H1 (cell line): Measurements from ENCODE around the gene NT5DC1. TPM values are rescaled to one million over a fixed set of nuclear protein-coding genes. Genes with fewer than 3 reads are reported as not detected.

Experiments
- CTCF ChIA-PET: fragments of 300-600 bp; sonication (Branson Sonifier 250); formaldehyde crosslinking; loops from one replicate; lab custom pipeline; 2021; ENCODE audit not compliant: partially characterized antibody; lab: Charles Lee
- POLR2A ChIA-PET: fragments of 300-600 bp; sonication (Branson Sonifier 250); formaldehyde crosslinking; loops from one replicate; lab custom pipeline; 2021; ENCODE audit warnings: inconsistent platforms; ENCODE audit not compliant: partially characterized antibody; lab: Charles Lee
- DNase-seq, 2 experiments: peaks; one replicate each; pipeline versions ENCODE4 v3.0.0 to v3.0.0-alpha.2; 2010 to 2022; ENCODE audit warnings: low spot score in 2 of 2, low read depth in 1 of 2, mixed read lengths in 1 of 2
- FAIRE-seq: peaks from 2 replicates; lab custom pipeline; 2011; peaks lifted over from hg19 to GRCh38; lab: Jason Lieb, UNC
- H2AFZ ChIP-seq: 2 replicates; pipeline ENCODE4 v1.8.1; 2012; ENCODE audit warnings: low read length, inconsistent platforms
- H2AK5ac ChIP-seq: 2 replicates; pipeline ENCODE4 v1.6.1; 2013; ENCODE audit warnings: low read depth, low read length
- H2BK120ac ChIP-seq: replicated peaks from 2 replicates; pipeline ENCODE3; 2013; ENCODE audit warnings: low read depth, low read length, inconsistent platforms
- H2BK12ac ChIP-seq: 2 replicates; pipeline ENCODE4 v1.6.1; 2013; ENCODE audit warnings: low read depth, low read length
- H2BK15ac ChIP-seq: 2 replicates; pipeline ENCODE4 v1.6.1; 2013; ENCODE audit warnings: low read length
- H2BK20ac ChIP-seq: 2 replicates; pipeline ENCODE4 v1.6.1; 2013; ENCODE audit warnings: low read length
- H2BK5ac ChIP-seq: 2 replicates; pipeline ENCODE4 v1.6.1; 2013; ENCODE audit warnings: low read depth, low read length
- H3K14ac ChIP-seq: 2 replicates; pipeline ENCODE4 v1.6.1; 2013; ENCODE audit warnings: inconsistent platforms; ENCODE audit not compliant: insufficient read length
- H3K18ac ChIP-seq: 2 replicates; pipeline ENCODE4 v1.6.1; 2013; ENCODE audit warnings: low read length; ENCODE audit errors: extremely low read depth
- H3K23ac ChIP-seq: 2 replicates; pipeline ENCODE4 v1.6.1; 2013; ENCODE audit warnings: inconsistent platforms; ENCODE audit not compliant: insufficient read length
- H3K23me2 ChIP-seq: 2 replicates; pipeline ENCODE4 v1.6.1; 2013; ENCODE audit warnings: low read depth, low read length
- H3K27ac ChIP-seq: 2 replicates; pipeline ENCODE4 v1.6.1; 2011; ENCODE audit warnings: low read depth, low read length, inconsistent platforms
- H3K27me3 ChIP-seq, 4 experiments: replicated peaks in 1 of 4; 1 replicate in 1 of 4; 2 replicates in 3 of 4; pipeline versions ENCODE4 v1.6.1 to v1.8.1; 2011 to 2013; ENCODE audit warnings: low read length in 3 of 4, mild to moderate bottlenecking in 3 of 4, inconsistent platforms in 2 of 4, mixed read lengths in 2 of 4, moderate library complexity in 1 of 4; ENCODE audit not compliant: control insufficient read depth in 3 of 4, insufficient read depth in 3 of 4; ENCODE audit errors: extremely low read depth in 1 of 4
- H3K36me3 ChIP-seq, 4 experiments: 2 replicates each; pipeline versions ENCODE4 v1.6.1 to v1.8.1; 2011 to 2013; ENCODE audit warnings: mild to moderate bottlenecking in 4 of 4, low read length in 3 of 4, moderate library complexity in 2 of 4, control low read depth in 1 of 4, inconsistent platforms in 1 of 4; ENCODE audit not compliant: insufficient read depth in 4 of 4, control insufficient read depth in 2 of 4
- H3K4ac ChIP-seq: replicated peaks from 2 replicates; pipeline ENCODE3; 2013; ENCODE audit warnings: low read length, low read depth, mixed read lengths, inconsistent platforms; ENCODE audit not compliant: insufficient read length
- H3K4me1 ChIP-seq, 4 experiments: replicated peaks in 1 of 4; 1 replicate in 1 of 4; 2 replicates in 3 of 4; pipeline versions ENCODE4 v1.6.1 to v1.8.1; 2011 to 2013; ENCODE audit warnings: low read length in 3 of 4, inconsistent platforms in 2 of 4, mixed read lengths in 1 of 4; ENCODE audit not compliant: insufficient read depth in 4 of 4, control insufficient read depth in 3 of 4
- H3K4me2 ChIP-seq, 2 experiments: 2 replicates each; pipeline versions ENCODE4 v1.6.1 to v1.8.1; 2011 to 2013; ENCODE audit warnings: low read depth in 2 of 2, low read length in 2 of 2, control low read depth in 1 of 2, inconsistent platforms in 1 of 2, mild to moderate bottlenecking in 1 of 2; ENCODE audit not compliant: insufficient read depth in 1 of 2
- H3K4me3 ChIP-seq, 4 experiments: fragments of 200-600, 300-600 bp in 1 of 4; sonication (generic), shearing (Covaris generic), sonication (Bioruptor Twin) in 1 of 4; 2 replicates each; pipeline versions ENCODE4 v1.5.1 to v1.8.1; 2011 to 2016; ENCODE audit warnings: low read length in 4 of 4, low read depth in 3 of 4, control low read depth in 2 of 4, inconsistent platforms in 2 of 4, mild to moderate bottlenecking in 2 of 4, mixed read lengths in 1 of 4, moderate library complexity in 1 of 4; ENCODE audit not compliant: insufficient read depth in 2 of 4; ENCODE audit errors: extremely low read depth in 1 of 4
- H3K56ac ChIP-seq: replicated peaks from 2 replicates; pipeline ENCODE3; 2013; ENCODE audit warnings: low read depth, mild to moderate bottlenecking, mixed read lengths, low read length, inconsistent platforms; ENCODE audit not compliant: insufficient read length
- H3K79me1 ChIP-seq: 2 replicates; pipeline ENCODE4 v1.6.1; 2013; ENCODE audit warnings: low read depth, low read length, control low read depth
- H3K79me2 ChIP-seq, 2 experiments: 2 replicates each; pipeline versions ENCODE4 v1.6.1 to v1.8.1; 2012 to 2013; ENCODE audit warnings: low read length in 2 of 2, mild to moderate bottlenecking in 2 of 2, inconsistent platforms in 1 of 2; ENCODE audit not compliant: insufficient read depth in 2 of 2, control insufficient read depth in 1 of 2
- H3K9ac ChIP-seq, 4 experiments: replicated peaks in 1 of 4; 1 replicate in 1 of 4; 2 replicates in 3 of 4; pipeline versions ENCODE4 v1.6.1 to v1.8.1; 2011 to 2013; ENCODE audit warnings: low read depth in 3 of 4, low read length in 3 of 4, control low read depth in 2 of 4, mild to moderate bottlenecking in 2 of 4, moderate library complexity in 2 of 4, inconsistent platforms in 1 of 4; ENCODE audit errors: extremely low read depth in 1 of 4
- H3K9me3 ChIP-seq, 2 experiments: 2 replicates each; pipeline versions ENCODE4 v1.6.1 to v1.8.1; 2012 to 2013; ENCODE audit warnings: mild to moderate bottlenecking in 2 of 2, moderate library complexity in 2 of 2, control low read depth in 1 of 2, inconsistent platforms in 1 of 2, low read depth in 1 of 2, low read length in 1 of 2, mixed read lengths in 1 of 2; ENCODE audit not compliant: insufficient read depth in 2 of 2
- H4K20me1 ChIP-seq, 2 experiments: replicated peaks in 1 of 2; 2 replicates each; pipeline versions ENCODE3 to v1.8.1; 2011 to 2013; ENCODE audit warnings: inconsistent platforms in 2 of 2, low read length in 2 of 2, mild to moderate bottlenecking in 1 of 2; ENCODE audit not compliant: insufficient read depth in 2 of 2, control insufficient read depth in 1 of 2
- H4K5ac ChIP-seq: 2 replicates; pipeline ENCODE4 v1.6.1; 2013; ENCODE audit warnings: low read length, low read depth, mixed read lengths, inconsistent platforms; ENCODE audit not compliant: insufficient read length
- H4K8ac ChIP-seq: 2 replicates; pipeline ENCODE4 v1.8.0; 2013; ENCODE audit warnings: mild to moderate bottlenecking, moderate library complexity, low read length, inconsistent platforms; ENCODE audit not compliant: insufficient read depth; ENCODE audit errors: extremely low read depth
- H4K91ac ChIP-seq: replicated peaks from 2 replicates; pipeline ENCODE3; 2013; ENCODE audit warnings: low read length, mixed read lengths, inconsistent platforms; ENCODE audit not compliant: insufficient read length
- CEBPB ChIP-seq: IDR thresholded peaks from 2 replicates; pipeline ENCODE4 v1.6.1; 2012; ENCODE audit warnings: low read depth, low read length
- GTF2F1 ChIP-seq: IDR thresholded peaks from 2 replicates; pipeline ENCODE4 v1.6.1; 2012; ENCODE audit warnings: low read depth, low read length, improper control_type of control experiment, borderline replicate concordance
- KDM4A ChIP-seq: IDR thresholded peaks from one replicate; pipeline ENCODE4 v1.7.1; 2012; ENCODE audit warnings: low read depth, mild to moderate bottlenecking, moderate library complexity, low read length, inconsistent platforms; ENCODE audit not compliant: severe bottlenecking
- WGBS, 2 experiments: shearing (Covaris generic) in 1 of 2; methylation state at CpG; one replicate each; pipeline versions ENCODE4 v1.1.6 to v1.1.7; 2013 to 2015; ENCODE audit warnings: low lambda C conversion rate in 2 of 2, mixed read lengths in 2 of 2, inconsistent platforms in 1 of 2, low coverage in 1 of 2, missing lambda C conversion rate in 1 of 2; ENCODE audit not compliant: insufficient replicate concordance in 2 of 2, insufficient coverage in 1 of 2, insufficient read length in 1 of 2; ENCODE audit errors: extremely low coverage in 1 of 2, missing lambda C conversion rate in 1 of 2; 5-methylcytosine and 5-hydroxymethylcytosine counted together
- polyA plus RNA-seq, 7 experiments: library from polyadenylated mRNA; depleted of rRNA in 3 of 7; stranded (reverse) in 5 of 7; unstranded in 2 of 7; fragments of >200 nt in 5 of 7; fragments of 200-250 nt in 2 of 7; gene quantifications; 1 replicate in 5 of 7; 2 replicates in 1 of 7; 4 replicates in 1 of 7; pipeline versions ENCODE4 v1.2.1 to v1.2.3, GENCODE V29; 2011 to 2013; ENCODE audit warnings: missing spikeins in 2 of 7, mixed read lengths in 2 of 7
- total RNA-seq: library from RNA; stranded (reverse); fragmentation: NEBNext Ultra II Directional; extraction: Animal tissue kit (Norgen Biotek cat#: 25700); gene quantifications from 2 replicates; pipeline ENCODE4 v1.2.1, GENCODE V29; 2021

NT5DC1 gene
- total and polyA plus RNA-seq, 2 of the 8 experiments (the other 6 are each of a cell fraction or from before 2014, with no cell fraction given), result 25.3 to 72.7 TPM

DNA sequence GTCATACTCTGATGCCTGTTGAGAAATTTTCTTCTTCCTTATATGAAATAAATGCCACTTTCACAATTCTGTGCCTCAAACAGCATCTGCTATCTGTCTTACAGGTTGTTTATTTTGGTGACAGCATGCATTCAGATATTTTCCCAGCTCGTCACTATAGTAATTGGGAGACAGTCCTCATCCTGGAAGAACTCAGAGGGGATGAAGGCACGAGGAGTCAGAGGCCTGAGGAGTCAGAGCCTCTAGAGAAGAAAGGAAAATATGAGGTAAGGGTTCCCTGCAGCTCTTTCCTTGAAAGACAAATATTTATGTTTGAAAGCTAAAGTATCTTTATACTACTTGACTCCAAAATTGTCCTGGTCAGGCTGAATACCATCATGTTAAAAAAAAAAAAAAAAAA lies 137.4 kb downstream of the NT5DC1 start:
- no peak overlapping the region for H3K4ac ChIP-seq
- TF ChIP-seq CEBPB (no peak), KDM4A (no peak), GTF2F1 (no peak)
- H3K23ac ChIP-seq, result no peak overlapping the region
- 88% methylated on average over 2 of the region's 2 CpGs; no CpG with 5 or more reads in 1 of the 2 experiments for WGBS, 2 experiments
- H3K27ac ChIP-seq, result no peak overlapping the region
- no peak overlapping the region for H3K9ac ChIP-seq
- H3K79me1 ChIP-seq, result no peaks in the 10 kb centered on the region
- H3K79me2 ChIP-seq, result no peaks in the 10 kb centered on the region
- H3K23me2 ChIP-seq, result no peaks in the 10 kb centered on the region
- no peaks in the 10 kb centered on the region for H3K27me3 ChIP-seq
- no peaks in the 10 kb centered on the region for H3K4me1 ChIP-seq
- no peak overlapping the region for H2BK120ac ChIP-seq
- H3K4me3 ChIP-seq, result no peak overlapping the region
- H2BK15ac ChIP-seq, result no peak overlapping the region
- no peak overlapping the region for H2BK12ac ChIP-seq
- no peak overlapping the region for H4K91ac ChIP-seq
- no peak overlapping the region for H2BK20ac ChIP-seq
- H2AK5ac ChIP-seq, result no peak overlapping the region
- no peak overlapping the region for H2AFZ ChIP-seq
- H3K18ac ChIP-seq, result no peak overlapping the region
- no peak overlapping the region for H2BK5ac ChIP-seq
- no peak overlapping the region for H3K4me2 ChIP-seq
- no peak overlapping the region for H3K14ac ChIP-seq
- peaks cover 0 to 24% (median 14%) of the 10 kb centered on the region in 4 experiments; a peak in 3 of 8 replicates for H3K36me3 ChIP-seq
- H4K20me1 ChIP-seq, result no peaks in the 10 kb centered on the region
- no peak overlapping the region for H3K56ac ChIP-seq
- no peak for DNase-seq
- H4K5ac ChIP-seq, result no peak overlapping the region
- H3K9me3 ChIP-seq, result no peaks in the 10 kb centered on the region
- FAIRE-seq, result no peak
- ChIA-PET POLR2A (interaction anchor here (1.3 to 1.6 kb wide), 2 partner anchors 14 to 40 kb away, joined by 3 to 7 read pairs; no protein-coding TSS in a partner anchor), CTCF (no interaction called here)
- H4K8ac ChIP-seq, result no peak overlapping the region
